PC-3 (cell line): ENCODE measurements around the gene TMEM63B. TPM values are rescaled to one million over a fixed set of nuclear protein-coding genes. Genes with fewer than 3 reads are reported as not detected.

Experiments used
- ATAC-seq: fragments of 200-7000 bp; cut with Tn5 transposase; 2 replicates; pipeline ENCODE4 v1.9.1; 2020; ENCODE audit warnings: mild to moderate bottlenecking, moderate library complexity
- BruUV-seq: library from RNA; stranded (reverse); fragments of 400-500 nt; replicated peaks from 2 replicates; lab custom pipeline; 2021; lab: Mats Ljungman, UMichigan
- CTCF ChIA-PET: fragments of 300-600 bp; sonication (Branson Sonifier 250); formaldehyde crosslinking; loops from one replicate; lab custom pipeline; 2022; ENCODE audit warnings: antibody characterized with exemption; lab: Charles Lee
- POLR2A ChIA-PET: fragments of 300-600 bp; sonication (Branson Sonifier 250); formaldehyde crosslinking; loops from one replicate; lab custom pipeline; 2022; ENCODE audit warnings: antibody characterized with exemption; ENCODE audit not compliant: unreplicated experiment; lab: Charles Lee
- DNase-seq: peaks from one replicate; pipeline ENCODE4 v3.0.0-alpha.2; 2015
- H2AFZ ChIP-seq: fragments of 300-600 bp; sonication (generic); 2 replicates; pipeline ENCODE4 v1.6.0; 2016; ENCODE audit warnings: antibody characterized with exemption, low read length
- H3F3A ChIP-seq: fragments of 300-600 bp; sonication (generic); one replicate; pipeline ENCODE4 v1.6.0; 2017; ENCODE audit warnings: antibody characterized with exemption, low read length, control low read depth, mild to moderate bottlenecking; ENCODE audit not compliant: unreplicated experiment
- H3K27ac ChIP-seq: fragments of 300-600 bp; sonication (generic); 2 replicates; pipeline ENCODE4 v1.5.1; 2016; ENCODE audit warnings: mild to moderate bottlenecking, low read length
- H3K27me3 ChIP-seq: fragments of 300-600 bp; sonication (generic); 2 replicates; pipeline ENCODE4 v1.6.1; 2016; ENCODE audit warnings: low read length, mixed read lengths
- H3K36me3 ChIP-seq: fragments of 300-600 bp; sonication (generic); 2 replicates; pipeline ENCODE4 v1.6.1; 2016; ENCODE audit warnings: low read depth, mixed run types, low read length, mixed read lengths
- H3K4me1 ChIP-seq: fragments of 300-600 bp; sonication (generic); 2 replicates; pipeline ENCODE4 v1.5.1; 2016; ENCODE audit warnings: low read length; ENCODE audit not compliant: insufficient read depth
- H3K4me2 ChIP-seq: fragments of 300-600 bp; sonication (generic); 2 replicates; pipeline ENCODE4 v1.6.0; 2016; ENCODE audit warnings: low read length
- H3K4me3 ChIP-seq: fragments of 300-600 bp; sonication (generic); 2 replicates; pipeline ENCODE4 v1.5.1; 2016; ENCODE audit warnings: mild to moderate bottlenecking, low read length, mixed read lengths
- H3K79me2 ChIP-seq: fragments of 300-600 bp; sonication (generic); 2 replicates; pipeline ENCODE4 v1.6.1; 2017; ENCODE audit warnings: low read length, mixed read lengths
- H3K9ac ChIP-seq: fragments of 300-600 bp; sonication (generic); 2 replicates; pipeline ENCODE4 v1.6.0; 2016; ENCODE audit warnings: mild to moderate bottlenecking, low read length
- H3K9me2 ChIP-seq: fragments of 300-600 bp; sonication (generic); replicated peaks from 2 replicates; pipeline ENCODE4 v1.6.1; 2016; ENCODE audit warnings: mixed run types, low read length, mixed read lengths
- H3K9me3 ChIP-seq: fragments of 300-600 bp; sonication (generic); 2 replicates; pipeline ENCODE4 v1.6.1; 2016; ENCODE audit warnings: low read length, mixed read lengths
- H4K20me1 ChIP-seq: fragments of 300-600 bp; sonication (generic); 2 replicates; pipeline ENCODE4 v1.6.1; 2016; ENCODE audit warnings: low read length, mixed read lengths
- CTCF ChIP-seq: fragments of 300-600 bp; sonication (generic); conservative IDR thresholded peaks from 2 replicates; pipeline ENCODE4 v1.5.1; 2017; ENCODE audit warnings: antibody characterized with exemption, low read depth, mild to moderate bottlenecking, low read length
- EZH2 ChIP-seq: fragments of 300-600 bp; sonication (generic); IDR thresholded peaks from one replicate; pipeline ENCODE4 v1.6.1; 2017; ENCODE audit warnings: antibody characterized with exemption, mild to moderate bottlenecking, low read length; ENCODE audit not compliant: unreplicated experiment
- EZH2phosphoT487 ChIP-seq: fragments of 300-600 bp; sonication (generic); IDR thresholded peaks from 2 replicates; pipeline ENCODE4 v1.6.1; 2018; ENCODE audit warnings: mild to moderate bottlenecking, antibody characterized with exemption, low read length, borderline replicate concordance
- intact Hi-C: fragments of 100-400 bp; cut with micrococcal nuclease; formaldehyde crosslinking; loops from 2 replicates; pipeline ENCODE4 v1.9.0; 2023
- total RNA-seq: library from RNA; depleted of rRNA; stranded (reverse); fragments of >200 nt; gene quantifications from 2 replicates; pipeline ENCODE4 v1.2.3, GENCODE V29; 2014

TMEM63B gene
- total RNA-seq, 1 experiment from 2014 or later = 23.6 TPM

DNA sequence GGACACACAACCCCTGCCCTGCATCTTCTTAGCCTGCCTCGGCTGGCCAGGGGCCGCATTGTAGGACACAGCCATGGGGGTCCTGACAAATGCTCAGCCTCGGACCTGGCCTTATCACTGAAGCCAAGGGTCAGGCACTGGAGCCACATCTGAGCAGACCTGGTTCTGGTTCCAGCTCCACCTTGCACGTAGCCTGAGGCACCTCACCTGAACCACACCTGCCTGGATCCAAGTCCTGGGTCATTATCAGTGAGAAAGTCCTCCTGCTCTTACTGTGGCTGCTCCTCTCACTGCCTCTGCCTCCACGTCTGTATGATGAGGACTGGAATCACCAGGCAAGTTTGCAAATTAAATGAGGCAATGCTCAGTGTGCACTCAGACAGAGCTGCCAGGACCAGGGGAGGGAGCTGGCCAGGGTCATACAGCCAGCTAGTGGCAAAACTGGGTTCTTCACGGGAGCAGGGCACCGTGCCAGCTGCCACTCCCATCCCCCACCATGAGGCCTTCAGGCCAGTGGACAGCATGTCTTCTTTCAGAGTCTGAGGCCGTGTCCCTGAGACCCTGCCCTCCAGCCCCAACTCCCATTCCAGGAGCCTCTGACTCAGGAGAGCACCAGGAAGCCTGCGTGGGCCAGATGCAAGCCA is 40.3 kb upstream of the TMEM63B start:
- Histone ChIP-seq H3K4me3 (no peak overlapping the region), H3K9me2 (no peaks in the 10 kb centered on the region), H3K4me1 (no peaks in the 10 kb centered on the region), H3K4me2 (no peak overlapping the region), H3K27ac (no peak overlapping the region), H3F3A (no peaks in the 10 kb centered on the region), H4K20me1 (no peaks in the 10 kb centered on the region), H3K9me3 (no peaks in the 10 kb centered on the region), H3K79me2 (no peaks in the 10 kb centered on the region), H2AFZ (no peak overlapping the region), H3K27me3 (no peaks in the 10 kb centered on the region), H3K9ac (no peak overlapping the region), H3K36me3 (peaks cover 3% of the 10 kb centered on the region; the same call in 1 of the 2 replicates)
- BruUV-seq = no TSS peak
- TF ChIP-seq EZH2phosphoT487 = no peak
- DNase-seq (peak; percentile 22), ATAC-seq (peak; percentile 27)
- intact Hi-C loops = no loop called here
- ChIA-PET POLR2A (no interaction called here), CTCF (no interaction called here)

DNA sequence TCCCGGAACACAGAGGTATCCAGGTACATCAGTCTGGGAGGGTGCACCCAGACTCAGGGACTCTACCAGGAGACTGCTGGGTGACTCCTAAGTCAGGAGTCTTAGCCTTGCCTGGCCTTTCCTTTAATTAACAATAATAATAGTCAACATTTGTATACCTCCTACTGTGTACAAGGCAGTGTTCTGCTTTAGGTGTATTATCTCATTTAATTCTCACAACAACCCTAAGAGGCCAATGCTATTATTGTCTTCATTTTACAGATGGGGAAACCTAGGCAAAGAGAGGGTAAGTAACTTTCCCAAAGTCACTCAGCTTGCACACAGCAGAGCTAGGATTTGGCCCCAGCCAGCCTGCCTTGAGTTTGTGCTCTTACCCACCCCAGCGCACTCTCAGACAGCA is 39.7 kb upstream of the TMEM63B start:
- intact Hi-C loops = no loop called here

GRCh38 chr6:44088827-44089590 is 38.3 kb upstream of the TMEM63B start:
- ChIA-PET POLR2A (no interaction called here), CTCF (no interaction called here)
- ATAC-seq (no peak), DNase-seq (no peak)
- H3K4me3 ChIP-seq = no peak overlapping the region
- no peak overlapping the region for H2AFZ ChIP-seq
- peaks cover 3% of the 10 kb centered on the region; the same call in 1 of the 2 replicates for H3K36me3 ChIP-seq
- no peaks in the 10 kb centered on the region for H3K9me2 ChIP-seq
- no peak overlapping the region for H3K27ac ChIP-seq
- intact Hi-C loops = no loop called here
- H3K9me3 ChIP-seq = no peaks in the 10 kb centered on the region
- no peaks in the 10 kb centered on the region for H3K79me2 ChIP-seq
- no peak overlapping the region for H3K4me2 ChIP-seq
- H4K20me1 ChIP-seq = no peaks in the 10 kb centered on the region
- TF ChIP-seq EZH2 (no peak), EZH2phosphoT487 (no peak), CTCF (no peak)
- no peak overlapping the region for H3K9ac ChIP-seq
- no peaks in the 10 kb centered on the region for H3F3A ChIP-seq
- H3K27me3 ChIP-seq = no peaks in the 10 kb centered on the region
- no TSS peak for BruUV-seq
- no peaks in the 10 kb centered on the region for H3K4me1 ChIP-seq

More for the DNA sequence above, 39.7 kb upstream of the TMEM63B start:
- POLR2A ChIA-PET = no interaction called here
- peaks cover 3% of the 10 kb centered on the region; the same call in 1 of the 2 replicates for H3K36me3 ChIP-seq
- CTCF ChIA-PET = no interaction called here
- no peaks in the 10 kb centered on the region for H3F3A ChIP-seq
- H3K4me3 ChIP-seq = no peak overlapping the region
- H3K9ac ChIP-seq = no peak overlapping the region
- H3K79me2 ChIP-seq = no peaks in the 10 kb centered on the region
- ATAC-seq (no peak), DNase-seq (no peak)
- TF ChIP-seq EZH2 (no peak), EZH2phosphoT487 (no peak), CTCF (no peak)
- no peaks in the 10 kb centered on the region for H3K9me2 ChIP-seq
- H3K9me3 ChIP-seq = no peaks in the 10 kb centered on the region
- H4K20me1 ChIP-seq = no peaks in the 10 kb centered on the region
- no peaks in the 10 kb centered on the region for H3K4me1 ChIP-seq
- no peak overlapping the region for H3K4me2 ChIP-seq
- no peaks in the 10 kb centered on the region for H3K27me3 ChIP-seq
- no peak overlapping the region for H2AFZ ChIP-seq
- no peak overlapping the region for H3K27ac ChIP-seq
- BruUV-seq = no TSS peak
